ENCODE measurements around the gene CAMTA1. TPM values are rescaled to one million over a fixed set of nuclear protein-coding genes. Genes with fewer than 3 reads are reported as not detected.
A peak's percentile ranks its signal among the peaks of the same experiment; 100 is the strongest.

CAMTA1 gene
- total RNA-seq, 1 donor from 2014 or later: 81.6 TPM

GRCh38 chr1:7292714-7293419, 507.6 kb downstream of the CAMTA1 start:
- TF ChIP-seq CTCF (IDR thresholded peaks at IDR 0.05): no peak
- Mint-ChIP-seq H3K27me3 (ENCODE audit: unreplicated experiment) (no peaks in the 10 kb centered on the region), H3K4me3 (ENCODE audit: unreplicated experiment) (no peak overlapping the region), H3K9me3 (ENCODE audit: unreplicated experiment) (peaks cover 7% of the 10 kb centered on the region), H3K4me1 (ENCODE audit: unreplicated experiment) (peaks cover 49% of the 10 kb centered on the region), H3K36me3 (ENCODE audit: unreplicated experiment) (peaks cover 2% of the 10 kb centered on the region), H3K27ac (ENCODE audit: unreplicated experiment) (peak overlapping the region; percentile 85)
- peak; percentile 65 for DNase-seq (ENCODE audit: extremely low spot score, unreplicated experiment)

GRCh38 chr1:7293702-7294629, 508.7 kb downstream of the CAMTA1 start:
- no peak overlapping the region for H3K27ac Mint-ChIP-seq (ENCODE audit: unreplicated experiment)
- H3K4me3 Mint-ChIP-seq (ENCODE audit: unreplicated experiment): no peak overlapping the region
- peaks cover 2% of the 10 kb centered on the region for H3K36me3 Mint-ChIP-seq (ENCODE audit: unreplicated experiment)
- no peaks in the 10 kb centered on the region for H3K27me3 Mint-ChIP-seq (ENCODE audit: unreplicated experiment)
- peak; percentile 71 for DNase-seq (ENCODE audit: extremely low spot score, unreplicated experiment)
- H3K9me3 Mint-ChIP-seq (ENCODE audit: unreplicated experiment): peaks cover 7% of the 10 kb centered on the region
- TF ChIP-seq CTCF (IDR thresholded peaks at IDR 0.05): no peak
- peaks cover 60% of the 10 kb centered on the region for H3K4me1 Mint-ChIP-seq (ENCODE audit: unreplicated experiment)

- Mint-ChIP-seq H3K4me1 (ENCODE audit: unreplicated experiment) (peaks cover 67% of the 10 kb centered on the region), H3K27ac (ENCODE audit: unreplicated experiment) (no peak overlapping the region), H3K36me3 (ENCODE audit: unreplicated experiment) (peaks cover 2% of the 10 kb centered on the region), H3K4me3 (ENCODE audit: unreplicated experiment) (no peak overlapping the region), H3K9me3 (ENCODE audit: unreplicated experiment) (peaks cover 7% of the 10 kb centered on the region), H3K27me3 (ENCODE audit: unreplicated experiment) (no peaks in the 10 kb centered on the region)
- TF ChIP-seq CTCF (IDR thresholded peaks at IDR 0.05): no peak
- DNase-seq (ENCODE audit: extremely low spot score, unreplicated experiment): peak; percentile 48
These were observed 509.4 kb downstream of the CAMTA1 start for GRCh38 chr1:7294636-7295035.

GRCh38 chr1:7295946-7296345, 510.7 kb downstream of the CAMTA1 start:
- no peaks in the 10 kb centered on the region for H3K27me3 Mint-ChIP-seq (ENCODE audit: unreplicated experiment)
- peaks cover 7% of the 10 kb centered on the region for H3K9me3 Mint-ChIP-seq (ENCODE audit: unreplicated experiment)
- H3K36me3 Mint-ChIP-seq (ENCODE audit: unreplicated experiment): peaks cover 2% of the 10 kb centered on the region
- no peak overlapping the region for H3K4me3 Mint-ChIP-seq (ENCODE audit: unreplicated experiment)
- no peak overlapping the region for H3K27ac Mint-ChIP-seq (ENCODE audit: unreplicated experiment)
- TF ChIP-seq CTCF (IDR thresholded peaks at IDR 0.05): no peak
- DNase-seq (ENCODE audit: extremely low spot score, unreplicated experiment): peak; percentile 25
- H3K4me1 Mint-ChIP-seq (ENCODE audit: unreplicated experiment): peaks cover 75% of the 10 kb centered on the region

- Mint-ChIP-seq H3K36me3 (ENCODE audit: unreplicated experiment) (peaks cover 2% of the 10 kb centered on the region), H3K9me3 (ENCODE audit: unreplicated experiment) (peaks cover 7% of the 10 kb centered on the region), H3K27ac (ENCODE audit: unreplicated experiment) (peak overlapping the region; percentile 95), H3K4me1 (ENCODE audit: unreplicated experiment) (peaks cover 73% of the 10 kb centered on the region), H3K4me3 (ENCODE audit: unreplicated experiment) (no peak overlapping the region), H3K27me3 (ENCODE audit: unreplicated experiment) (no peaks in the 10 kb centered on the region)
- no peak for TF ChIP-seq CTCF (IDR thresholded peaks at IDR 0.05)
- DNase-seq (ENCODE audit: extremely low spot score, unreplicated experiment): no peak
These were observed 511.7 kb downstream of the CAMTA1 start for GRCh38 chr1:7296968-7297367.
